Stimulated activated CD4-positive, alpha-beta T cell treated with anti-CD3 and anti-CD28 coated beads, Interleukin-4, amount 100 ng/mL, for 24 hours (primary cell): ENCODE measurements around the gene NEU4.
A peak's percentile ranks its signal among the peaks of the same experiment; 100 is the strongest.
"Not testable (repeated sequence)": the region's sequence is repeated elsewhere in the genome, so short reads cannot be mapped to it uniquely, and the experiment has no call there.

Experiments used
- DNase-seq: peaks from one replicate; pipeline ENCODE4 v3.0.0-alpha.2; 2020

NEU4 gene

DNA sequence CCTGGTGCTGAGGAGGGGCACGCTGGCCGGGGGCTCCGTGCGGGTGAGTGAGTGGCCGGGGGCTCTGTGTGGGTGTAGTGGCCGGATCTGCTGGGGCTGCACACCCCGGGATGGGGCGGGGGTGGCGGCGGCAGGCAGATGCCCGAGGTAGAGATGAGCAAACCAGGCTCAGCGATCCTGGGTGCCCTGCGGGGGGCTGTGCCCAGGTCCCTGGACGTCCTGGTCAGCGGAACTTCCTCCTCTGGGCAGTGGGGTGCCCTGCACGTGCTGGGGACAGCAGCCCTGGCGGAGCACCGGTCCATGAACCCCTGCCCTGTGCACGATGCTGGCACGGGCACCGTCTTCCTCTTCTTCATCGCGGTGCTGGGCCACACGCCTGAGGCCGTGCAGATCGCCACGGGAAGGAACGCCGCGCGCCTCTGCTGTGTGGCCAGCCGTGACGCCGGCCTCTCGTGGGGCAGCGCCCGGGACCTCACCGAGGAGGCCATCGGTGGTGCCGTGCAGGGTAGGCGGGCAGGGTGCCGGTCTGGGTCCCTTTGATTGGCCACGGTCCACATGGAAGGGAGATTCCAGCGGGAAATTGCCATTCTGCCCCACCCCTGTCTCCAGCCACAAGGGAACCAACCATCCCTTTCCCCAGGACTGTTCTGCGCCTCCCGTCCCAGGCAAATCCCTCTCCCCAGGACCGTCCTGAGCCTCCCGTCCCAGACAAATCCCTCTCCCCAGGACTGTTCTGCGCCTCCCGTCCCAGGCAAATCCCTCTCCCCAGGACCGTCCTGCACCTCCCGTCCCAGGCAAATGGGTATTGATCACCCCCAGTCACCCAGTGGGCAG is 5.9 kb downstream of the NEU4 start:
- DNase-seq, result no peak

GRCh38 chr2:241815477-241816430 is 6.8 kb downstream of the NEU4 start:
- peak; percentile 2 for DNase-seq

GRCh38 chr2:241816431-241817121 is 7.6 kb downstream of the NEU4 start:
- DNase-seq, result peak; percentile 3

- peak; percentile 4 for DNase-seq
Measured at GRCh38 chr2:241817126-241817820, 8.3 kb downstream of the NEU4 start.

GRCh38 chr2:241817821-241818215 is 8.8 kb downstream of the NEU4 start:
- peak; percentile 0 for DNase-seq

- DNase-seq, result peak; percentile 1
Measured at GRCh38 chr2:241818229-241818942, 9.4 kb downstream of the NEU4 start.

GRCh38 chr2:241818943-241819270 is 9.9 kb downstream of the NEU4 start:
- no peak for DNase-seq

- not testable (repeated sequence) for DNase-seq
Measured at GRCh38 chr2:241819947-241820624, 11.1 kb downstream of the NEU4 start.

DNA sequence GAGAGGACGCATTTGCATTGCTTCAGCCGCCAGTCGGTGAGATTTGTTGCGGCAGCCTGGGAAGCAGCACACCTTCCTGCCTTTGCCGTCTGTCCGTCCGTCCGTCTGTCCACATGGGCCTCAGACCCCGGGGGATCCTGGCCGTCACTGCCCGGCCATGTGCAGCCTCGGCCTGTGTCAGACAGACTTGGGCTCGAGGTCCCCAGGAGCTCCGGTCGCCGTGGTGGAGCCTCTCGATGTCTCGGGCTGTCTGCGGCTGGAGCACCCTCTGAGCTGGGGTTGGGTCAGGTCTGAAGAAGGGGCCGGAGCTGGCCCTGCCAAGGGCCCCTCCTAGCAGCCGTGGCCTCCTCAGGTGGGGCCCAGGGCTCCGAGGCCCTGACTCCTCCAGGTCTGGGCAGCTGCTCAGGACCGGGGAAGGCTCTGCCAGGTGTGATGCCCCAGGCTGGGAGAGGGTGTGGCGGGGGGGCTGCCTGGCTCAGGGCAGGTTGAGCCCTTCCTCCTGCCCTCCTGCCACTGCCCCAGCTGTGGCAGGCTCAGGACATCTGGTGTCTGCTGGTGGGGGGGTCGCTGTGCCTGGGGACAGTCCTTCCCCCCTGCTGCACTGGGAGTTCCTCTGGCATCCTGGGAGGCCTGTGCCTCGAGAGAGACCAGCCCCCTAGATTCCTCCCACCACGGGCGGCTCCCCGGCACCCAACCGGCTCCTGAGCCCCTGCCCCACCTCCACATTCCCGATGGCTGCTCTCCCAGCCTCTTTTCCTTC is 11.8 kb downstream of the NEU4 start:
- peak; percentile 2 for DNase-seq

GRCh38 chr2:241821460-241822263 is 12.7 kb downstream of the NEU4 start:
- peak; percentile 2 for DNase-seq

GRCh38 chr2:241822264-241822623 is 13.3 kb downstream of the NEU4 start:
- peak; percentile 1 for DNase-seq

- DNase-seq, result peak; percentile 2
Measured at GRCh38 chr2:241823531-241824437, 14.8 kb downstream of the NEU4 start.

DNA sequence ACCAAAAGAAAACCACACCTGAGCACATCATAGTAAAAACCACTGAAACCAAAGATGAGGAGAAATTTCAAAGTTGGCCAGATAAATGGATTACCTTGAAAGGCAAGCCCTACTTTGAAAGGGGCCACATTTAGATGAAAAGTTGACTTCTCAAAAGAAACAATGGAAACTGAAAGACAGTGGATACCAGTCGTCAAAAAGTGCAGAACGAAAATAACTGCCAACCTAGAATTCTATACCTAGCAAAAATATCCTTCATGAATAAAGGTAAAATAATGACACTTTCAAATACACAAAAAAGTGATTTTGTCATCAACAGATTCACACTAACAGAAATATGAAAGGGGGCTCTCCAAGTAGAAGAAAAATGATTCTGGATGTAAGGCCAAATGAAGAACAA is 18.4 kb downstream of the NEU4 start:
- no peak for DNase-seq

GRCh38 chr2:241833101-241833663 is 24.2 kb downstream of the NEU4 start:
- no peak for DNase-seq

- not testable (repeated sequence) for DNase-seq
Measured at GRCh38 chr2:241833756-241834526, 24.9 kb downstream of the NEU4 start.

DNA sequence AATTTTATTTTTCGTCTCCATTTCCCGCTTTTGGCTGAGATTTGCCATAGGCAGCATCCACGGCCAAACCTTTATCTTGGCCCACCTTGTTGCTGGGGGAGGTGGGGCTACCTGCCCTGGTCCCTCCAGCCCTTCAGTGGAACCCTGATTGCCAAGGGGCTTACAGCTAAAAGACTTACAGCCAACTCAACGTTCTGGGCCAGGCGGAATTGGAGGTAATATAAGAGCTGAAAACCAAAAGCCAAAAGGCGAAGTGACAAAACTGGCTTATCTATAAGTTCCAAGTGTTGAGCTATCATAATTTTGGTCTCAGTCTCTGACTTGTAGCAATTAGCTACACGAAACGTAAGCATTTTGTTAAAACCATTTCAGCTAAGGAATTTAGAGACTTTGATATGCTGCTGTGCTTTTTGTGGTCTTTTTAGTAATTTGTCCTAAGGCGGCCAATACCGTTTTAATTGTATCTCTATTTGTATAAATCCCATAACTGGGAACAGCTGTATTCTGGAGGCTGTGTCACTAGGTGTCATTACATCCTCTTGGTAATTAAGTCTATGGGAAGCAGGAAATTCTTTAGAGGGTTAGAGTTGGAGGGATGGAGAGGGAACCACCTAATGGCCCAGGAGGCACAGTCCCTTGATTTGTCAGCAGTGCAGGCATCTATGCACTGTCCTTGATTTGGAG is 25.7 kb downstream of the NEU4 start:
- DNase-seq, result no peak

- no peak for DNase-seq
Measured at GRCh38 chr2:241835611-241836010, 26.6 kb downstream of the NEU4 start.
